PFSK-1 (cell line): ENCODE data around the gene SEL1L2.

Source experiments
- POLR2AphosphoS5 ChIP-seq: IDR thresholded peaks from 2 replicates; pipeline ENCODE4 v1.6.1; 2012; ENCODE audit warnings: low read depth, mild to moderate bottlenecking, control low read depth, low read length, moderate library complexity
- SIN3A ChIP-seq: IDR thresholded peaks from 2 replicates; pipeline ENCODE4 v1.6.1; 2012; ENCODE audit warnings: mild to moderate bottlenecking, low read length, moderate library complexity, borderline replicate concordance; ENCODE audit not compliant: insufficient read depth
- TAF1 ChIP-seq: IDR thresholded peaks from 2 replicates; pipeline ENCODE4 v1.6.1; 2012; ENCODE audit warnings: low read length, control low read depth, borderline replicate concordance; ENCODE audit not compliant: insufficient read depth
- TF ChIP-seq, protein P1 (sequence below), 2 experiments: IDR thresholded peaks; 2 replicates each; pipeline versions ENCODE4 v1.6.1 to v1.8.0; 2011 to 2012; ENCODE audit warnings: low read depth in 2 of 2, low read length in 2 of 2, control low read depth in 1 of 2, inconsistent platforms in 1 of 2, mild to moderate bottlenecking in 1 of 2, moderate library complexity in 1 of 2; ENCODE audit not compliant: insufficient read depth in 1 of 2

DNA sequence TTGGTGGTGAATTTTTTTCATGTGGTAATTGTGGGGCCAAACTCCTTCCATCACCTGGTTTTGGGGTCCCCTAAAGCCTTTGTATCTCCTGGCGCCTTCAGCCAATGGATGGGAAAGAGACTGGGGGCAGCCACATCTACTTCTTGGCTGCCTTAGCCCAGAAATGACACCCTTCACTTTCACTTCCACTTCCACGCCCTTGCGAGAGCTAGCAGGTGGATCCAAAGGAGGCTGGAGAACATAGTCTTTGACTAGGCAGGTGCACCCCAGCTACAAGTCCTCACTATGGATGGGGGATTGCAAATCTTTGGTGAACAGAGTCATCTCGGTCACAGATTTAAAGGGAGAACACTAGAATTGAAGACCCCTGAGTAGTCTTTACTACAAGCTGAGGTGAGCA, 134.8 kb downstream of the SEL1L2 start:
- TF ChIP-seq, protein P1, sequence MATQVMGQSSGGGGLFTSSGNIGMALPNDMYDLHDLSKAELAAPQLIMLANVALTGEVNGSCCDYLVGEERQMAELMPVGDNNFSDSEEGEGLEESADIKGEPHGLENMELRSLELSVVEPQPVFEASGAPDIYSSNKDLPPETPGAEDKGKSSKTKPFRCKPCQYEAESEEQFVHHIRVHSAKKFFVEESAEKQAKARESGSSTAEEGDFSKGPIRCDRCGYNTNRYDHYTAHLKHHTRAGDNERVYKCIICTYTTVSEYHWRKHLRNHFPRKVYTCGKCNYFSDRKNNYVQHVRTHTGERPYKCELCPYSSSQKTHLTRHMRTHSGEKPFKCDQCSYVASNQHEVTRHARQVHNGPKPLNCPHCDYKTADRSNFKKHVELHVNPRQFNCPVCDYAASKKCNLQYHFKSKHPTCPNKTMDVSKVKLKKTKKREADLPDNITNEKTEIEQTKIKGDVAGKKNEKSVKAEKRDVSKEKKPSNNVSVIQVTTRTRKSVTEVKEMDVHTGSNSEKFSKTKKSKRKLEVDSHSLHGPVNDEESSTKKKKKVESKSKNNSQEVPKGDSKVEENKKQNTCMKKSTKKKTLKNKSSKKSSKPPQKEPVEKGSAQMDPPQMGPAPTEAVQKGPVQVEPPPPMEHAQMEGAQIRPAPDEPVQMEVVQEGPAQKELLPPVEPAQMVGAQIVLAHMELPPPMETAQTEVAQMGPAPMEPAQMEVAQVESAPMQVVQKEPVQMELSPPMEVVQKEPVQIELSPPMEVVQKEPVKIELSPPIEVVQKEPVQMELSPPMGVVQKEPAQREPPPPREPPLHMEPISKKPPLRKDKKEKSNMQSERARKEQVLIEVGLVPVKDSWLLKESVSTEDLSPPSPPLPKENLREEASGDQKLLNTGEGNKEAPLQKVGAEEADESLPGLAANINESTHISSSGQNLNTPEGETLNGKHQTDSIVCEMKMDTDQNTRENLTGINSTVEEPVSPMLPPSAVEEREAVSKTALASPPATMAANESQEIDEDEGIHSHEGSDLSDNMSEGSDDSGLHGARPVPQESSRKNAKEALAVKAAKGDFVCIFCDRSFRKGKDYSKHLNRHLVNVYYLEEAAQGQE (IDR thresholded peaks at IDR 0.05; ENCODE audit: insufficient read depth in 1 of 2, low read depth in 2 of 2, low read length in 2 of 2): no peak
- TF ChIP-seq POLR2AphosphoS5 (no peak), TAF1 (no peak), SIN3A (no peak)
